Endodermal cell (in vitro differentiated cells): ENCODE measurements around the gene LGR5. TPM values are rescaled to one million over a fixed set of nuclear protein-coding genes. Genes with fewer than 3 reads are reported as not detected.

Source experiments
- DNase-seq: peaks from one replicate; pipeline ENCODE4 v3.0.0-alpha.2; 2017
- H3K27ac ChIP-seq: 2 replicates; pipeline ENCODE4 v1.5.1; 2013; ENCODE audit warnings: mild to moderate bottlenecking, low read depth, low read length, moderate library complexity
- H3K27me3 ChIP-seq: 2 replicates; pipeline ENCODE4 v1.6.1; 2013; ENCODE audit warnings: mild to moderate bottlenecking, low read length, moderate library complexity; ENCODE audit not compliant: insufficient read depth, control insufficient read depth, poor library complexity, severe bottlenecking
- H3K36me3 ChIP-seq: 2 replicates; pipeline ENCODE4 v1.7.0; 2013; ENCODE audit warnings: mild to moderate bottlenecking, low read length, moderate library complexity; ENCODE audit not compliant: control insufficient read depth, insufficient read depth
- H3K4me1 ChIP-seq: one replicate; pipeline ENCODE4 v1.7.0; 2013; ENCODE audit warnings: low read length; ENCODE audit not compliant: control insufficient read depth, insufficient read depth
- H3K4me3 ChIP-seq: 2 replicates; pipeline ENCODE4 v1.5.1; 2013; ENCODE audit warnings: mild to moderate bottlenecking, low read length, moderate library complexity
- H3K9ac ChIP-seq: 2 replicates; pipeline ENCODE4 v1.6.1; 2013; ENCODE audit warnings: mild to moderate bottlenecking, low read length, moderate library complexity; ENCODE audit not compliant: poor library complexity, severe bottlenecking; ENCODE audit errors: extremely low read depth
- H3K9me3 ChIP-seq: 2 replicates; pipeline ENCODE4 v1.6.1; 2013; ENCODE audit warnings: mild to moderate bottlenecking, low read length, moderate library complexity; ENCODE audit not compliant: control insufficient read depth
- H3K27ac Mint-ChIP-seq: 2 replicates; pipeline ENCODE4 v1.8.0; 2020; ENCODE audit warnings: mixed read lengths
- H3K27me3 Mint-ChIP-seq: 2 replicates; pipeline ENCODE4 v1.8.0; 2021; ENCODE audit warnings: mild to moderate bottlenecking, mixed read lengths; ENCODE audit not compliant: insufficient read depth
- H3K36me3 Mint-ChIP-seq: 2 replicates; pipeline ENCODE4 v1.8.0; 2020; ENCODE audit warnings: low read depth, mixed read lengths
- H3K4me1 Mint-ChIP-seq: 2 replicates; pipeline ENCODE4 v1.8.0; 2020; ENCODE audit warnings: mixed read lengths
- H3K4me3 Mint-ChIP-seq: 2 replicates; pipeline ENCODE4 v1.8.0; 2020; ENCODE audit warnings: mild to moderate bottlenecking, moderate library complexity, mixed read lengths
- H3K9me3 Mint-ChIP-seq: 2 replicates; pipeline ENCODE4 v1.8.0; 2020; ENCODE audit warnings: mild to moderate bottlenecking, mixed read lengths
- WGBS, 2 experiments: methylation state at CpG; one replicate each; pipeline versions ENCODE4 v1.1.5 to v1.1.7; 2013; ENCODE audit warnings: missing lambda C conversion rate in 2 of 2, mixed read lengths in 1 of 2; ENCODE audit not compliant: insufficient coverage in 1 of 2, insufficient read length in 1 of 2; 5-methylcytosine and 5-hydroxymethylcytosine counted together
- total RNA-seq, 2 donors: library from RNA; stranded (reverse); fragmentation: NEBNext Ultra II Directional in 1 of 2; extraction: Animal tissue kit (Norgen Biotek cat#: 25700) in 1 of 2; gene quantifications; 2 replicates in 1 of 2; 3 replicates in 1 of 2; pipeline ENCODE4 v1.2.1, GENCODE V29; 2021
- TF ChIP-seq, protein P1 (sequence below): fragments of 200-600 bp; sonication (generic); conservative IDR thresholded peaks from 2 replicates; pipeline ENCODE4 v1.5.0; 2021; ENCODE audit warnings: antibody characterized with exemption, mild to moderate bottlenecking

Gene LGR5
- total RNA-seq, 2 donors from 2014 or later, result 27.2 to 49.9 TPM

DNA sequence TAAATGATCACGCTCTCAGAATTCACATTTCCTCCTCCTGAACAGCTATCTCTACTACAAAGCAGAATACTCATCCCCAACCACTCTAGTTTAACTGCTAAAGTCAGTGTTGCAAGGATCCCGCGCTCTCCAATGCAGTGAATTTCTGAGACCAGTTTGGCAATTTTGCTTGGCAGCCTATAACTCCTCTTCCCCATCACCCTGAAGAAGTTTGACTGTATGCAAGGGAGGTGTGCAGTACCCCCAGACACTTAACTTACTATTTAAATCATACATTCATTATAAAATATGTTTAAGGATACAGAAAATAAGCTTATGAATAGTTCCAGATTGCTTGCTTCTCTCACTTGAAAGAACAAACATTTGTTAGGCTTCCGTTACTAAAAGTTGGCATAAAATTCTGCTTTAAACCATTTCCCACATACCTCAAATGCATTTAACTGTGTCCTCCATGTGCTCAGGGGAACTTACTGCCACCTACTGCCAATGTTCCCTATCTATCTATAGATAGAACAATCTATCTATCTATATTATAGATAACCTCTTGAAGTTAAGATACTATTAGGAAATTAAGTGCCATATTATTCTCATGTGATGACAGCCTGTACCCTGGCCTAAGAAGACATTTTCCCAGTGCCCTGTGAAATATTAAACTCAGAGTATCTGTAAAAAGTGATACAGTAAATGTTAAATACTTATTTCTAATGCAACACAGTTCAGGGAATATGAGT, 2.4 kb downstream of the LGR5 start:
- H3K4me1 ChIP-seq, result peaks cover 5% of the 10 kb centered on the region
- Mint-ChIP-seq H3K4me1 (peaks cover 25% of the 10 kb centered on the region), H3K27ac (no peak overlapping the region), H3K4me3 (peak overlapping the region; percentile 83), H3K36me3 (peaks cover 15% of the 10 kb centered on the region), H3K27me3 (peaks cover 71% of the 10 kb centered on the region), H3K9me3 (peaks cover 8% of the 10 kb centered on the region)
- H3K9ac ChIP-seq, result peak overlapping the region; percentile 80
- peaks cover 4% of the 10 kb centered on the region for H3K27me3 ChIP-seq
- no peak overlapping the region for H3K27ac ChIP-seq
- H3K9me3 ChIP-seq, result peaks cover 10% of the 10 kb centered on the region
- TF ChIP-seq, protein P1, sequence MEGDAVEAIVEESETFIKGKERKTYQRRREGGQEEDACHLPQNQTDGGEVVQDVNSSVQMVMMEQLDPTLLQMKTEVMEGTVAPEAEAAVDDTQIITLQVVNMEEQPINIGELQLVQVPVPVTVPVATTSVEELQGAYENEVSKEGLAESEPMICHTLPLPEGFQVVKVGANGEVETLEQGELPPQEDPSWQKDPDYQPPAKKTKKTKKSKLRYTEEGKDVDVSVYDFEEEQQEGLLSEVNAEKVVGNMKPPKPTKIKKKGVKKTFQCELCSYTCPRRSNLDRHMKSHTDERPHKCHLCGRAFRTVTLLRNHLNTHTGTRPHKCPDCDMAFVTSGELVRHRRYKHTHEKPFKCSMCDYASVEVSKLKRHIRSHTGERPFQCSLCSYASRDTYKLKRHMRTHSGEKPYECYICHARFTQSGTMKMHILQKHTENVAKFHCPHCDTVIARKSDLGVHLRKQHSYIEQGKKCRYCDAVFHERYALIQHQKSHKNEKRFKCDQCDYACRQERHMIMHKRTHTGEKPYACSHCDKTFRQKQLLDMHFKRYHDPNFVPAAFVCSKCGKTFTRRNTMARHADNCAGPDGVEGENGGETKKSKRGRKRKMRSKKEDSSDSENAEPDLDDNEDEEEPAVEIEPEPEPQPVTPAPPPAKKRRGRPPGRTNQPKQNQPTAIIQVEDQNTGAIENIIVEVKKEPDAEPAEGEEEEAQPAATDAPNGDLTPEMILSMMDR, result peak; percentile 31
- peaks cover 51% of the 10 kb centered on the region for H3K36me3 ChIP-seq
- DNase-seq, result no peak
- peak overlapping the region; percentile 93 for H3K4me3 ChIP-seq
- 78 to 86% methylated on average over 3 to 4 of the region's 4 CpGs for WGBS, 2 experiments

DNA sequence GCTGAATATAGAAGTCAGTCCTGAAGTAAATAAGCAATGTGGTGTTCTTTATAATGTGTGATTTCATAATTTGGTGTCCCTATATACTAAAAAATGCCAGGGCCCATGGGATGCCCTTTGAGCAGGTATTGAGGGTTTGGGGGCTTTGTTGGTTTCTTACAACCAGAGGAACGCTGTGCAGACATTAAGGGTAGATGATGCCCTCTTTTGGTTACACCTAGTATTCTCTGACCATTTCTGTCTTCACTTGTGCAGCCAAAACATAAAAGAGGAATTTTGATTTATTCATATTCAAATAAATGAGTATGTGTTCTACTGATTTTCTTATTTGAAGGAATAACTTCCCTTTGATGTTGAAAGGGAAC, 3.0 kb downstream of the LGR5 start:
- TF ChIP-seq, protein P1, result no peak
- WGBS, 2 experiments, result 73% methylated on average over 1 of the region's 1 CpG; no CpG with 5 or more reads in 1 of the 2 experiments
- peaks cover 56% of the 10 kb centered on the region for H3K36me3 ChIP-seq
- Mint-ChIP-seq H3K36me3 (peaks cover 20% of the 10 kb centered on the region), H3K4me3 (peak overlapping the region; percentile 83), H3K9me3 (peaks cover 3% of the 10 kb centered on the region), H3K4me1 (peaks cover 25% of the 10 kb centered on the region), H3K27ac (no peak overlapping the region), H3K27me3 (peaks cover 71% of the 10 kb centered on the region)
- peaks cover 5% of the 10 kb centered on the region for H3K9me3 ChIP-seq
- peaks cover 4% of the 10 kb centered on the region for H3K27me3 ChIP-seq
- no peak for DNase-seq
- H3K27ac ChIP-seq, result no peak overlapping the region
- H3K4me3 ChIP-seq, result peak overlapping the region; percentile 93
- H3K9ac ChIP-seq, result peak overlapping the region; percentile 36
- H3K4me1 ChIP-seq, result peaks cover 7% of the 10 kb centered on the region

DNA sequence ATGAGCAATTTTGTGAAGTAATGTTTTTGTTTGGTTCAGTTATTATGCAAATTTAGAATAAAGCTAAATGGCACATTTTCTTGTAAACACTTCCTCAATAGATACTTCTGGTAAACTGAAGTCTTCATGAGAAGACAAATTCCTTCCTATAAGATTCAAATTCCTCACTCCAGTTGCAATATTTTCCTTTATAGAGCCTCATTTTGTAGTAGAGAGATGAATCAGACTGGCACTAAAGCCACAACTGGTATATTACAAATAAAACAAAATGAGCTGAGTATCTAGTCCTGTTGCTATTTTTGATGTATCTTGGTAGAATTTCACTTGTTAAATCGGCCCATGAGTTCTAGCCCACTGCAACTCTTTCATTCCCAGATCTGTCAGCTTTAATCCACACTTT, 5.5 kb downstream of the LGR5 start:
- TF ChIP-seq, protein P1, result no peak
- H3K27me3 ChIP-seq, result peaks cover 4% of the 10 kb centered on the region
- Mint-ChIP-seq H3K27me3 (peaks cover 71% of the 10 kb centered on the region), H3K36me3 (peaks cover 32% of the 10 kb centered on the region), H3K4me1 (peaks cover 21% of the 10 kb centered on the region), H3K4me3 (no peak overlapping the region), H3K9me3 (no peaks in the 10 kb centered on the region), H3K27ac (no peak overlapping the region)
- peaks cover 82% of the 10 kb centered on the region for H3K36me3 ChIP-seq
- no peaks in the 10 kb centered on the region for H3K9me3 ChIP-seq
- H3K27ac ChIP-seq, result no peak overlapping the region
- H3K4me3 ChIP-seq, result peak overlapping the region; percentile 57
- H3K9ac ChIP-seq, result no peak overlapping the region
- H3K4me1 ChIP-seq, result peaks cover 8% of the 10 kb centered on the region
- WGBS, 2 experiments, result 78 to 80% methylated on average over 1 of the region's 1 CpG
- no peak for DNase-seq
